SKM-1 (cell line): ENCODE measurements around the gene SNRPB.

Experiments
- DNase-seq: peaks from one replicate; lab custom pipeline; 2025; ENCODE audit not compliant: unreplicated experiment; lab: John Stamatoyannopoulos, UW

SNRPB gene

GRCh38 chr20:2430538-2430937 lies 40.1 kb downstream of the SNRPB start:
- DNase-seq, result no peak

DNA sequence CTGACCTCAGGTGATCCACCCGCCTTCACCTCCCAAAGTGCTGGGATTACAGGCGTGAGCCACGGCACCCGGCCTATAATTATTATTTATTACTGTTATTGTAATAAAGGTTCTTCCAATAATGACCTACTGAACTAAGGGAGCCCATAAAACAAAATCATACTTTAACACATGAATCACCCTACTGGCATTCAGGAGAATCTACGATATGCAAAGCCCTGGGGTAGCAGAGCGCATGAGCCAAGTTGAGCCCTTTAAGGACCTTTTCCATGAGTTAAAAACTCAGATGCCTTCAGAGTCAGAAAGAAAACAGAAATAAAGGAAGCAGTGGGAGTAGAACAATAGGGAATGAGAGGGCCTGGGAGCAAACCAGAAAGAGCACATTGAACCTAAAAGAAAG lies 41.5 kb downstream of the SNRPB start:
- DNase-seq, result no peak

GRCh38 chr20:2421247-2421646 lies 49.3 kb downstream of the SNRPB start:
- no peak for DNase-seq

- DNase-seq, result no peak
Measured at GRCh38 chr20:2420510-2420909, 50.1 kb downstream of the SNRPB start.

DNA sequence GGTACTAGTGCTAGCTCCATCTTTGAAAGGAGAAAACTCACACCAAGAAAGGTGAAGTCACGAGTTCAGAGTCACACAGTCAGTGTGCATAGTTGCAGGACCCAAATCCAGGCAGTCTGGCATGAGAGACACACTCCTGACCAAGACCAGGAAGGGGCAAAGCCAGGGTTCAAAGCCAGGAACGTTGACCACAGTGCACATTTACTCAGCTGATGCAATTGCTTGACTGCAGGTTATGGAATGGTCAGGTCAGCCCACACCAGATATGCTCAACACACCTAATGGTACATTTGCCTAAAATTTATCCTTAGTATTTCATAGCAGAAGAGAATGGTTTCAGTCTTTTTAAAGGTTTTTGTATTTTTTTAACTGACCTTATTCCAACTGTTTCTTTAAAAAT lies 52.2 kb downstream of the SNRPB start:
- no peak for DNase-seq

- no peak for DNase-seq
Measured at GRCh38 chr20:2417213-2417541, 53.4 kb downstream of the SNRPB start.

- no peak for DNase-seq
Measured at GRCh38 chr20:2416541-2417212, 53.9 kb downstream of the SNRPB start.
